ENCODE results near the gene GPR61.

Gene GPR61

DNA sequence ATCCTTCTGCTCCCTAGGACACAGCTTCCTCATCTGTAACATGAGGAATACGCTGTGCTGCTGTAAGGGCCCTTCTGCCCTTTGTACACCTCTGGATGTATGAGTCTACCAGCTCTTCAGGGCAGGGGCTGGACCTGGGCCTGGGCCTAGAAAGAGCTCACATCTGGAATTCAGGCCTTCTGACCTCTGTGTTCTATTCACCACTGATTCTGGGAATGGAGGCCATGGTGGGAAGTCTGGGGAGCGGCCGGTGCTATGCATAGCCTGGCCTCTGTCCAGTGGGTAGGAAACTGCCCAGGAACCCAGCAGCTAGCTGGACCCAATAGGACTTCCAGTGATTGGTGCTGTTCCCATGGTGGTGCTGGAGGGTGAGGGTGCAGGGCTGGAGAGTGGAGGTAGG, 11.0 kb upstream of the GPR61 start:
- TF ChIP-seq POLR2AphosphoS5 (IDR thresholded peaks at IDR 0.05; ENCODE audit: low read depth) (no peak), SPI1 (IDR thresholded peaks at IDR 0.05; ENCODE audit: borderline replicate concordance, low read depth) (no peak), GABPA (IDR thresholded peaks at IDR 0.05; ENCODE audit: low read depth) (no peak)
- TF ChIP-seq, protein P1, sequence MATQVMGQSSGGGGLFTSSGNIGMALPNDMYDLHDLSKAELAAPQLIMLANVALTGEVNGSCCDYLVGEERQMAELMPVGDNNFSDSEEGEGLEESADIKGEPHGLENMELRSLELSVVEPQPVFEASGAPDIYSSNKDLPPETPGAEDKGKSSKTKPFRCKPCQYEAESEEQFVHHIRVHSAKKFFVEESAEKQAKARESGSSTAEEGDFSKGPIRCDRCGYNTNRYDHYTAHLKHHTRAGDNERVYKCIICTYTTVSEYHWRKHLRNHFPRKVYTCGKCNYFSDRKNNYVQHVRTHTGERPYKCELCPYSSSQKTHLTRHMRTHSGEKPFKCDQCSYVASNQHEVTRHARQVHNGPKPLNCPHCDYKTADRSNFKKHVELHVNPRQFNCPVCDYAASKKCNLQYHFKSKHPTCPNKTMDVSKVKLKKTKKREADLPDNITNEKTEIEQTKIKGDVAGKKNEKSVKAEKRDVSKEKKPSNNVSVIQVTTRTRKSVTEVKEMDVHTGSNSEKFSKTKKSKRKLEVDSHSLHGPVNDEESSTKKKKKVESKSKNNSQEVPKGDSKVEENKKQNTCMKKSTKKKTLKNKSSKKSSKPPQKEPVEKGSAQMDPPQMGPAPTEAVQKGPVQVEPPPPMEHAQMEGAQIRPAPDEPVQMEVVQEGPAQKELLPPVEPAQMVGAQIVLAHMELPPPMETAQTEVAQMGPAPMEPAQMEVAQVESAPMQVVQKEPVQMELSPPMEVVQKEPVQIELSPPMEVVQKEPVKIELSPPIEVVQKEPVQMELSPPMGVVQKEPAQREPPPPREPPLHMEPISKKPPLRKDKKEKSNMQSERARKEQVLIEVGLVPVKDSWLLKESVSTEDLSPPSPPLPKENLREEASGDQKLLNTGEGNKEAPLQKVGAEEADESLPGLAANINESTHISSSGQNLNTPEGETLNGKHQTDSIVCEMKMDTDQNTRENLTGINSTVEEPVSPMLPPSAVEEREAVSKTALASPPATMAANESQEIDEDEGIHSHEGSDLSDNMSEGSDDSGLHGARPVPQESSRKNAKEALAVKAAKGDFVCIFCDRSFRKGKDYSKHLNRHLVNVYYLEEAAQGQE (IDR thresholded peaks at IDR 0.05; ENCODE audit: insufficient replicate concordance, low read depth), result no peak
- TF ChIP-seq, protein P2, sequence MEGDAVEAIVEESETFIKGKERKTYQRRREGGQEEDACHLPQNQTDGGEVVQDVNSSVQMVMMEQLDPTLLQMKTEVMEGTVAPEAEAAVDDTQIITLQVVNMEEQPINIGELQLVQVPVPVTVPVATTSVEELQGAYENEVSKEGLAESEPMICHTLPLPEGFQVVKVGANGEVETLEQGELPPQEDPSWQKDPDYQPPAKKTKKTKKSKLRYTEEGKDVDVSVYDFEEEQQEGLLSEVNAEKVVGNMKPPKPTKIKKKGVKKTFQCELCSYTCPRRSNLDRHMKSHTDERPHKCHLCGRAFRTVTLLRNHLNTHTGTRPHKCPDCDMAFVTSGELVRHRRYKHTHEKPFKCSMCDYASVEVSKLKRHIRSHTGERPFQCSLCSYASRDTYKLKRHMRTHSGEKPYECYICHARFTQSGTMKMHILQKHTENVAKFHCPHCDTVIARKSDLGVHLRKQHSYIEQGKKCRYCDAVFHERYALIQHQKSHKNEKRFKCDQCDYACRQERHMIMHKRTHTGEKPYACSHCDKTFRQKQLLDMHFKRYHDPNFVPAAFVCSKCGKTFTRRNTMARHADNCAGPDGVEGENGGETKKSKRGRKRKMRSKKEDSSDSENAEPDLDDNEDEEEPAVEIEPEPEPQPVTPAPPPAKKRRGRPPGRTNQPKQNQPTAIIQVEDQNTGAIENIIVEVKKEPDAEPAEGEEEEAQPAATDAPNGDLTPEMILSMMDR (IDR thresholded peaks at IDR 0.05; ENCODE audit: insufficient read depth, low read length), result no peak
- Histone ChIP-seq H3K27ac (replicated peaks) (no peak overlapping the region), H3K4me3 (replicated peaks; ENCODE audit: insufficient read depth, low read length) (no peak overlapping the region), H3K27me3 (ENCODE audit: insufficient read depth, poor library complexity, severe bottlenecking) (no peaks in the 10 kb centered on the region)
- DNase-seq (ENCODE audit: low read depth in 1 of 2, low spot score in 1 of 2), result no peak

GRCh38 chr1:109529881-109530456, 9.7 kb upstream of the GPR61 start:
- Histone ChIP-seq H3K4me3 (replicated peaks; ENCODE audit: insufficient read depth, low read length) (no peak overlapping the region), H3K27ac (replicated peaks) (no peak overlapping the region), H3K27me3 (ENCODE audit: insufficient read depth, poor library complexity, severe bottlenecking) (no peaks in the 10 kb centered on the region)
- no peak for DNase-seq (ENCODE audit: low read depth in 1 of 2, low spot score in 1 of 2)
- TF ChIP-seq GABPA (IDR thresholded peaks at IDR 0.05; ENCODE audit: low read depth), result no peak
- TF ChIP-seq, protein P2 (IDR thresholded peaks at IDR 0.05; ENCODE audit: insufficient read depth, low read length), result no peak
- TF ChIP-seq, protein P1 (IDR thresholded peaks at IDR 0.05; ENCODE audit: insufficient replicate concordance, low read depth), result no peak
- TF ChIP-seq POLR2AphosphoS5 (IDR thresholded peaks at IDR 0.05; ENCODE audit: low read depth), result no peak
- TF ChIP-seq SPI1 (IDR thresholded peaks at IDR 0.05; ENCODE audit: borderline replicate concordance, low read depth), result no peak

DNA sequence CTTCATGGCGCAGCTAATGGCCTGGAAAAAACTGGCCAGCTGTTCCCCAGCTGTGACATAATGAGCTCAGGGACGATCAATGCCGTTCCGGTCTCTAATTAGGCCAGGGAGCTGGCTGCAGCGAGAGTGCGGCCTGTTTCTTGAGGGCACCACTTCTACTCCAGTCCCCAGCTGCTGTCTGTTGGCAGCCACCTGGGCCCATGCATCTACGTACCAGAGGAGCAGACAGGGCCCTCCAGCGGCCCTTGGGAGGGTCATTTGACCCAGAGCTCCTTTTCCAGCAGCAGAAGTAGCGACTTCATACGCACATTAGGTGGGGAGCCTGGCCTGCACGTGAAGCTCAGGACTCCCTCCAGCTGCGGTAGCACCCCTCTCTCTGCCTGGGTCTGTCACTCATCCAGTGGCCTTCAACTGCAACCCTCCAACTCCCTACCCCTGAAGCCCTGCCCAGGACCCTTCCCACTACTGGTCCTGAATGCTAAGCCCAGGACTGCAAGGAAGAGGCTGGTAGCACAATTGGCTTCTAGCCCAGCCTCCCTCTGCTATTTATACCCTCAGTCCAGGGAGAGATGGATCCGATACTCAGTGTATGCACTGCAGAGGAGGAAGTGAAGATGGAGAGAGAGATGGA, 9.1 kb upstream of the GPR61 start:
- no peak overlapping the region for H3K27ac ChIP-seq (replicated peaks)
- DNase-seq (ENCODE audit: low read depth in 1 of 2, low spot score in 1 of 2), result no peak
- no peak for TF ChIP-seq POLR2AphosphoS5 (IDR thresholded peaks at IDR 0.05; ENCODE audit: low read depth)
- TF ChIP-seq GABPA (IDR thresholded peaks at IDR 0.05; ENCODE audit: low read depth), result no peak
- TF ChIP-seq SPI1 (IDR thresholded peaks at IDR 0.05; ENCODE audit: borderline replicate concordance, low read depth), result no peak
- TF ChIP-seq, protein P2 (IDR thresholded peaks at IDR 0.05; ENCODE audit: insufficient read depth, low read length), result no peak
- no peak overlapping the region for H3K4me3 ChIP-seq (replicated peaks; ENCODE audit: insufficient read depth, low read length)
- no peaks in the 10 kb centered on the region for H3K27me3 ChIP-seq (ENCODE audit: insufficient read depth, poor library complexity, severe bottlenecking)

Measured in HL-60 (cell line).